Measurements from ENCODE around the gene XPNPEP1.

- TF ChIP-seq POLR2AphosphoS5 (IDR thresholded peaks at IDR 0.05; ENCODE audit: low read depth, low read length) (no peak), TAF1 (IDR thresholded peaks at IDR 0.05; ENCODE audit: low read depth, low read length) (no peak)
These were observed 103.5 kb downstream of the XPNPEP1 start for GRCh38 chr10:109819807-109820206.
